Measurements from ENCODE around the gene AKNAD1.
"Not testable (repeated sequence)": the region's sequence is repeated elsewhere in the genome, so short reads cannot be mapped to it uniquely, and the experiment has no call there.

Gene AKNAD1

GRCh38 chr1:108893141-108893530, 36.2 kb upstream of the AKNAD1 start:
- no peak for TF ChIP-seq CTCF (IDR thresholded peaks at IDR 0.05; ENCODE audit: insufficient read depth, low read length, poor library complexity, severe bottlenecking)
- H3K36me3 ChIP-seq (ENCODE audit: control insufficient read depth, insufficient read depth, low read length): no peaks in the 10 kb centered on the region
- H3K4me3 ChIP-seq (replicated peaks; ENCODE audit: low read depth, low read length): no peak overlapping the region
- no peak for DNase-seq (ENCODE audit: extremely low read depth, insufficient read length)
- H3K27me3 ChIP-seq (replicated peaks; ENCODE audit: control insufficient read depth, insufficient read depth, low read length): no peaks in the 10 kb centered on the region

- TF ChIP-seq CTCF (IDR thresholded peaks at IDR 0.05; ENCODE audit: insufficient read depth, low read length, poor library complexity, severe bottlenecking): no peak
- H3K36me3 ChIP-seq (ENCODE audit: control insufficient read depth, insufficient read depth, low read length): no peaks in the 10 kb centered on the region
- no peaks in the 10 kb centered on the region for H3K27me3 ChIP-seq (replicated peaks; ENCODE audit: control insufficient read depth, insufficient read depth, low read length)
- DNase-seq (ENCODE audit: extremely low read depth, insufficient read length): no peak
- no peak overlapping the region for H3K4me3 ChIP-seq (replicated peaks; ENCODE audit: low read depth, low read length)
Observed at GRCh38 chr1:108892356-108893140, 35.7 kb upstream of the AKNAD1 start.

GRCh38 chr1:108889706-108890384, 33.0 kb upstream of the AKNAD1 start:
- H3K36me3 ChIP-seq (ENCODE audit: control insufficient read depth, insufficient read depth, low read length): no peaks in the 10 kb centered on the region
- no peak for TF ChIP-seq CTCF (IDR thresholded peaks at IDR 0.05; ENCODE audit: insufficient read depth, low read length, poor library complexity, severe bottlenecking)
- H3K27me3 ChIP-seq (replicated peaks; ENCODE audit: control insufficient read depth, insufficient read depth, low read length): no peaks in the 10 kb centered on the region
- no peak for DNase-seq (ENCODE audit: extremely low read depth, insufficient read length)
- H3K4me3 ChIP-seq (replicated peaks; ENCODE audit: low read depth, low read length): no peak overlapping the region

GRCh38 chr1:108889006-108889645, 32.2 kb upstream of the AKNAD1 start:
- not testable (repeated sequence) for H3K27me3 ChIP-seq (replicated peaks; ENCODE audit: control insufficient read depth, insufficient read depth, low read length); H3K36me3 ChIP-seq (ENCODE audit: control insufficient read depth, insufficient read depth, low read length); DNase-seq (ENCODE audit: extremely low read depth, insufficient read length); H3K4me3 ChIP-seq (replicated peaks; ENCODE audit: low read depth, low read length)

GRCh38 chr1:108886292-108886691, 29.4 kb upstream of the AKNAD1 start:
- H3K27me3 ChIP-seq (replicated peaks; ENCODE audit: control insufficient read depth, insufficient read depth, low read length): no peaks in the 10 kb centered on the region
- H3K4me3 ChIP-seq (replicated peaks; ENCODE audit: low read depth, low read length): no peak overlapping the region
- DNase-seq (ENCODE audit: extremely low read depth, insufficient read length): no peak
- H3K36me3 ChIP-seq (ENCODE audit: control insufficient read depth, insufficient read depth, low read length): no peaks in the 10 kb centered on the region
- no peak for TF ChIP-seq CTCF (IDR thresholded peaks at IDR 0.05; ENCODE audit: insufficient read depth, low read length, poor library complexity, severe bottlenecking)

- TF ChIP-seq CTCF (IDR thresholded peaks at IDR 0.05; ENCODE audit: insufficient read depth, low read length, poor library complexity, severe bottlenecking): no peak
- no peak for DNase-seq (ENCODE audit: extremely low read depth, insufficient read length)
- no peaks in the 10 kb centered on the region for H3K27me3 ChIP-seq (replicated peaks; ENCODE audit: control insufficient read depth, insufficient read depth, low read length)
- no peaks in the 10 kb centered on the region for H3K36me3 ChIP-seq (ENCODE audit: control insufficient read depth, insufficient read depth, low read length)
- no peak overlapping the region for H3K4me3 ChIP-seq (replicated peaks; ENCODE audit: low read depth, low read length)
Observed at GRCh38 chr1:108884968-108885367, 28.1 kb upstream of the AKNAD1 start.
